Activated CD8-positive, alpha-beta T cell treated with anti-CD3 and anti-CD28 coated beads for 36 hours (primary cell): ENCODE results near the gene C11orf16. TPM values are rescaled to one million over a fixed set of nuclear protein-coding genes. Genes with fewer than 3 reads are reported as not detected.

ENCODE experiments used
- ATAC-seq: fragments of 200-7000 bp; cut with Tn5 transposase; one replicate; pipeline ENCODE4 v1.10.0; 2021; ENCODE audit warnings: mild to moderate bottlenecking, moderate library complexity
- CTCF ChIA-PET: fragments of 350-600 bp; sonication (Branson Sonifier 250); formaldehyde crosslinking; loops from one replicate; lab custom pipeline; 2021; ENCODE audit warnings: antibody characterized with exemption; lab: Charles Lee
- POLR2A ChIA-PET: fragments of 350-600 bp; sonication (Branson Sonifier 250); formaldehyde crosslinking; loops from one replicate; lab custom pipeline; 2021; ENCODE audit warnings: antibody characterized with exemption; lab: Charles Lee
- DNase-seq: peaks from one replicate; pipeline ENCODE4 v3.0.0-alpha.2; 2020
- H3K27ac Mint-ChIP-seq: one replicate; pipeline ENCODE4 v1.8.0; 2021; ENCODE audit warnings: mild to moderate bottlenecking, mixed read lengths
- H3K27me3 Mint-ChIP-seq: one replicate; pipeline ENCODE4 v1.8.0; 2021; ENCODE audit warnings: mixed read lengths
- H3K36me3 Mint-ChIP-seq: one replicate; pipeline ENCODE4 v1.8.0; 2021; ENCODE audit warnings: low read depth, mixed read lengths
- H3K4me1 Mint-ChIP-seq: one replicate; pipeline ENCODE4 v1.8.0; 2021; ENCODE audit warnings: low read depth, mixed read lengths
- H3K4me3 Mint-ChIP-seq: one replicate; pipeline ENCODE4 v1.8.0; 2021; ENCODE audit warnings: mild to moderate bottlenecking, moderate library complexity, mixed read lengths
- H3K9me3 Mint-ChIP-seq: one replicate; pipeline ENCODE4 v1.8.0; 2021; ENCODE audit warnings: mixed read lengths
- intact Hi-C: fragments of 100-400 bp; cut with micrococcal nuclease; formaldehyde crosslinking; loops from one replicate; pipeline ENCODE4 v1.10.0; 2022
- total RNA-seq, 2 experiments: library from RNA; stranded (reverse); gene quantifications; one replicate each; pipeline ENCODE4 v1.2.3, GENCODE V29; 2021
- TF ChIP-seq, protein P1 (sequence below): fragments of 200-600 bp; IDR thresholded peaks from one replicate; pipeline ENCODE4 v1.8.0; 2022; ENCODE audit warnings: antibody characterized with exemption, mild to moderate bottlenecking

C11orf16 gene
- total RNA-seq, 2 experiments from 2014 or later, result not detected

DNA sequence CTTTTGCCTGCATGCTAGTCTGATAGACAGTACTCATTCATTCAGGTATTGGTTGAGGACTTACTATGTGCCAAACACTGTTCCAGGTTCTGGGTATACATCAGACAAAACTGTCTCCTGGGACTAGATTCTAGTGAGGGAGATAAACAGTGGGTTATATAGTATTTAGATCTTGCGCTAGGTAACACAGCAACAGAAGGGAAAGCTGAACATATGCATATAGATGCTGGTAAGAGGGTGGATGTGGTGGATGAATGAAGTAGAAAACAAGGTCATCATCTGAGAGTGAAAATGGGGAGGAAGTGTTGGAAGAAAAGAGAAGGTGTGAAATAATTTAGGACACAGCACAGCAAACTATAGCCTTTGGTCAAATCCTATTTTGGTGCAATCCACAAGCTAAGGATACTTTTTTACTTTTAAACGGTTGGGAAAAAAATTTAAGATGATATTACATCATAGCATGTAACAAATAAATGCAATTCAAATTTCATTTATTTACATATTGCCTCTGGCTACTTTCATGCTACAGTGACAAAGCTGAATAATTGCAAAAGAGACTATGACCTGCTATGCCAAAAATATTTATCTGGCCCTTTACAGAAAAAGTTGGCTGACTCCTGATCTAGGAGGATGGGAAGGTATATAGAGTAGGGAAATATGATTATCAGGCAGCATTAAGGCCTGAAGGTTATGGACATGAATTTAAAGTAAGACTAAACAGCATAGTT lies 38.6 kb upstream of the C11orf16 start:
- no peaks in the 10 kb centered on the region for H3K9me3 Mint-ChIP-seq
- TF ChIP-seq, protein P1, sequence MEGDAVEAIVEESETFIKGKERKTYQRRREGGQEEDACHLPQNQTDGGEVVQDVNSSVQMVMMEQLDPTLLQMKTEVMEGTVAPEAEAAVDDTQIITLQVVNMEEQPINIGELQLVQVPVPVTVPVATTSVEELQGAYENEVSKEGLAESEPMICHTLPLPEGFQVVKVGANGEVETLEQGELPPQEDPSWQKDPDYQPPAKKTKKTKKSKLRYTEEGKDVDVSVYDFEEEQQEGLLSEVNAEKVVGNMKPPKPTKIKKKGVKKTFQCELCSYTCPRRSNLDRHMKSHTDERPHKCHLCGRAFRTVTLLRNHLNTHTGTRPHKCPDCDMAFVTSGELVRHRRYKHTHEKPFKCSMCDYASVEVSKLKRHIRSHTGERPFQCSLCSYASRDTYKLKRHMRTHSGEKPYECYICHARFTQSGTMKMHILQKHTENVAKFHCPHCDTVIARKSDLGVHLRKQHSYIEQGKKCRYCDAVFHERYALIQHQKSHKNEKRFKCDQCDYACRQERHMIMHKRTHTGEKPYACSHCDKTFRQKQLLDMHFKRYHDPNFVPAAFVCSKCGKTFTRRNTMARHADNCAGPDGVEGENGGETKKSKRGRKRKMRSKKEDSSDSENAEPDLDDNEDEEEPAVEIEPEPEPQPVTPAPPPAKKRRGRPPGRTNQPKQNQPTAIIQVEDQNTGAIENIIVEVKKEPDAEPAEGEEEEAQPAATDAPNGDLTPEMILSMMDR, result no peak
- intact Hi-C loops, result no loop called here
- H3K27me3 Mint-ChIP-seq, result no peaks in the 10 kb centered on the region
- CTCF ChIA-PET, result interaction anchor here (1.1 kb wide), 1 partner anchor 12 kb away, joined by 6 read pairs; no protein-coding TSS in a partner anchor
- POLR2A ChIA-PET, result interaction anchor here (1.2 kb wide), 1 partner anchor 17 kb away, joined by 4 read pairs; no protein-coding TSS in a partner anchor
- ATAC-seq (no peak), DNase-seq (no peak)
- H3K4me3 Mint-ChIP-seq, result no peak overlapping the region
- no peaks in the 10 kb centered on the region for H3K36me3 Mint-ChIP-seq
- no peak overlapping the region for H3K27ac Mint-ChIP-seq
- H3K4me1 Mint-ChIP-seq, result peaks cover 2% of the 10 kb centered on the region

DNA sequence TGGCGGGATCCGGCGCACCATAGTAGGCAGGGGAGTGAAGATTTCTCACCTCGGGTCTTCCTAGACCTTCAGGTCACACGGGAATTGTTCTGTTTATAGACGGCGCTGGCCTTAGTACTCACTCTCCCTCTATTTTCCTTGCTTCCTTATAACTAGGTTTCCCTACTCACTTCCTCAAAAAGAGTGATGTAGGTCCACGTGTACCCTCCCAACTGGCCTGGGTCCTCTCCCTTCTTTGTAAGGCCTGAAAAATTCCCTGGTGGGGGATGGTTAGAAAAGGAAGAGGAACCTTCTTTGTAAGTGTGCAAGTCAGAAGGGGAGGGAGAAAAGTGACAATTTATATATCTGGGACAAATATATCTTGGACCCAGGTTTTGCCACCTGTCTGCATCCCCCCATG lies 34.4 kb upstream of the C11orf16 start:
- TF ChIP-seq, protein P1, result no peak
- Mint-ChIP-seq H3K36me3 (no peaks in the 10 kb centered on the region), H3K4me3 (no peak overlapping the region), H3K9me3 (no peaks in the 10 kb centered on the region), H3K4me1 (peaks cover 15% of the 10 kb centered on the region), H3K27me3 (no peaks in the 10 kb centered on the region), H3K27ac (no peak overlapping the region)
- intact Hi-C loops, result no loop called here
- DNase-seq (no peak), ATAC-seq (no peak)
- ChIA-PET CTCF (no interaction called here), POLR2A (no interaction called here)

DNA sequence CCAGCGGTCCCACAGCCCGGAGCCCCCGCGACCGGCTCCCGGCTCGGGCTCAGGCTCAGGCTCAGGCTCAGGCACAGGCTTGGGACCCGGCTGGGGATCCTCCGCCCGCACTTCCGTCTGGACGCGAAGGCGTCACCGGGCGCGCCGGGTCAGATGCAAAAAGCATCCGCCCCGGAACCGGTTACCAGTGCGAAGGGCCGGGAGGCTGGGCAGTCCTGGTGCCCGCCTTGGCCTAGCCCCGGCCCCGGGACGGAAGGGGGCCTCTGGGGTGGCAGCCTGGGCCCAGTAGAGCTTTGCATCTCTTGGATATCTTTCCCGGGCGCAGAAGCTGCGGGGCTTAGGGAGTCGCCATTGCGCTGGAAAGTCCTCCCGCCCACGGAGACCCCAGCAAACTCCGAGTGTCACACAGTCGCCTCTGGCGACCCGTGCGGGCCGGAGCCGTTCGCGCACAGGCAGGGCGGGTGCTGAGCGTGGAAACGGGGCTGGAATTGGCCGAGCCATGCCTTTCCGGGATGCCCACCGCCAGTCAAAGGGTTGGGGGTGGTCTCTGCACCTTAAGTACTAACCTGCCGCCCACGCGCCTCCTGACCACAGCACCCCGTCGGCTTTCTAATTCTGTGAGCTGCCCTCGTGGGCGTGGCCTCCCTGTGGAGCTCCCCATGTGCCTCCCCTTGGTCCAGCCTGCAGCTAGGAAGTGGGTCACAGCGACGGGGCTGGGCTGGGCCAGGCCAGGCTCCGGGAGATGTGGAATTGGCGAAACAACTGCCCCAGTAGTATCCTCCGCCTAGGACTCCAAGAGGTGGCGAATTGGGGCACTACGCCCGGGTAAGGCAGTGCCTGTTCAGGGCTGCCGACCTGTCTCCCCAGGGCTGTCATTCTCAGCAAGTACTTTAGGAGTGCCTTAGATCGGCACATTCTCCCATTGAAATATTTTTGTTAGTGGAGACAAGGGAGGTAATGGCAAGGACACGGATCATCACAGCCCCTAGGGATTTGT lies 31.9 kb upstream of the C11orf16 start, which contains the start of gene TMEM9B:
TMEM9B (minus strand) TSS at position 119 of the 997 bp plus-strand sequence. CDS start 129 bp downstream, outside the sequence.
- H3K4me1 Mint-ChIP-seq, result peaks cover 25% of the 10 kb centered on the region
- H3K27ac Mint-ChIP-seq, result peak within 1 kb of the TSS; percentile 91
- ChIA-PET CTCF (interaction anchor here (1.4 to 3.0 kb wide), 3 partner anchors 50 to 173 kb away, joined by 3 to 20 read pairs (median 13); no protein-coding TSS in a partner anchor), POLR2A (interaction anchor here (0.6 to 3.0 kb wide), 6 partner anchors 11 to 282 kb away, joined by 3 to 16 read pairs (median 3); partner anchors contain the start of genes RPL27A and TRIM66)
- DNase-seq (peak; percentile 95), ATAC-seq (peak; percentile 85)
- intact Hi-C loops, result loop anchor here (5.0 kb wide), 2 partner anchors 52 to 277 kb away; partner anchors contain the start of gene AKIP1
- no peaks in the 10 kb centered on the region for H3K9me3 Mint-ChIP-seq
- TF ChIP-seq, protein P1, result no peak
- no peaks in the 10 kb centered on the region for H3K36me3 Mint-ChIP-seq
- H3K27me3 Mint-ChIP-seq, result no peaks in the 10 kb centered on the region
- H3K4me3 Mint-ChIP-seq, result peak within 1 kb of the TSS; percentile 94

DNA sequence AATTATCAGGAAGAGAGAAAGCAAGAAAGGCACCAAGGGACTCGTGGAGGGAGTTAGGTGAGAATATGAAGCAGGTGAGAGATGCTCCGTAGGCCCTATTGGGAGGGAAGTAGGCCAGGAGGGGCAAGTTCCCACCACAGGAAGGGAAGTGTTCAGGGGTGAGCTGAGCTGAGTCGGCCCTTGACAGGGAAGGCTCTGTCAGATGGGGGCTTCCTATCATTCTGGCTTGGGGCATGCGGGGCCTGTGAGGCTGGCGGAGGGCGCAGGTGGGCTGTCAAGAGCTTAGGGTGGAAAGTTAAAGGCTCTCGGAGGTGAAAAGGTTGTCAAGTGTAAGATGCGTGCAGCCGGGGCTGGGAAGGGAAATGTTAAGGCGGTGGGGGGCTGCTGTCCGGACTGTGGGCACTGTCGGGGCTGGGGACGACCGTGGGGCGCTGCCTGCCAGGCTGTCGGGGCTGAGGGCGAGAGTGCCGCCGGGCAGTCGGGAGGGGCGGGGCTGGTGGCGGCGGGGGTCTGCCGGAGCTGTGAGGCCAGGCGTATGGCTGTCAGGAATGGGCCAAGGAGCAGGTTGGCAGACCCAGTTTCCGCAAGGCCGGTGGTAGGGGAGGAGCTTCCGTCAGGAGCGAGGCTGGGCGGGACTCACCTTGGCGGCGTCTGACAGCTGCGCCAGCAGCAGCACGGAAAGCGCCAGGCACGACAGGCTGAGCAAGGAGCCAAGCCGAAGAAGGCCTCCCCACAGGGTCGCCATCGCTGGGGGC lies 31.0 kb upstream of the C11orf16 start:
- Mint-ChIP-seq H3K27ac (peak overlapping the region; percentile 89), H3K4me3 (peak overlapping the region; percentile 94), H3K9me3 (no peaks in the 10 kb centered on the region), H3K36me3 (no peaks in the 10 kb centered on the region), H3K27me3 (no peaks in the 10 kb centered on the region), H3K4me1 (peaks cover 34% of the 10 kb centered on the region)
- CTCF ChIA-PET, result interaction anchor here (1.3 to 3.0 kb wide), 6 partner anchors 49 to 174 kb away, joined by 3 to 20 read pairs (median 4); no protein-coding TSS in a partner anchor
- TF ChIP-seq, protein P1, result no peak
- intact Hi-C loops, result loop anchor here (5.0 kb wide), 2 partner anchors 51 to 276 kb away; partner anchors contain the start of gene AKIP1
- POLR2A ChIA-PET, result interaction anchor here (0.6 to 3.0 kb wide), 7 partner anchors 12 to 281 kb away, joined by 3 to 16 read pairs (median 3); partner anchors contain the start of genes RPL27A and TRIM66
- peak; percentile 75 for ATAC-seq
- DNase-seq, result peak; percentile 85
